ENCODE results near the gene EIF2S2. TPM values are rescaled to one million over a fixed set of nuclear protein-coding genes. Genes with fewer than 3 reads are reported as not detected.
"Not testable (repeated sequence)": the region's sequence is repeated elsewhere in the genome, so short reads cannot be mapped to it uniquely, and the experiment has no call there.

EIF2S2 gene
- total and polyA plus RNA-seq, 2 donors (not counting 1 experiment from before 2014, with no cell fraction given): 11.3 to 26.4 TPM

DNA sequence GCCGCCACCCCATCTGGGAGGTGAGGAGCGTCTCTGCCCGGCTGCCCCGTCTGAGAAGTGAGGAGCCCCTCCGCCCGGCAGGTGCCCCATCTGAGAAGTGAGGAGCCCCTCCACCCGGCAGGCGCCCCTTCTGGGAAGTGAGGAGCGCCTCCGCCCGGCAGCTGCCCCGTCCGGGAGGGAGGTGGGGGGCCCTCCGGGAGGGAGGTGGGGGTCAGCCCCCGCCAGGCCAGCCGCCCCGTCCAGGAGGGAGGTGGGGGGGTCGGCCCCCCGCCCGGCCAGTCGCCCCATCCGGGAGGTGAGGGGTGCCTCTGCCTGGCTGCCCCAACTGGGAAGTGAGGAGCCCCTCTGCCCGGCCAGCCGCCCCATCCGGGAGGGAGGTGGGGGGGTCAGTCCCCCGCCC is 20.4 kb upstream of the EIF2S2 start:
- POLR2A ChIA-PET; intact Hi-C loops (cut with micrococcal nuclease); H3K9ac ChIP-seq (ENCODE audit: low read length); H2AFZ ChIP-seq (ENCODE audit: insufficient read depth, low read depth, low read length, poor library complexity, severe bottlenecking); H3K79me2 ChIP-seq (ENCODE audit: control insufficient read depth, insufficient read depth, low read length); ATAC-seq (ENCODE audit: low read depth); H3K4me3 ChIP-seq (ENCODE audit: control extremely low read depth in 1 of 5, extremely low read depth in 1 of 5, insufficient read depth in 1 of 5, low read depth in 2 of 5, low read length in 4 of 5); H3K4me2 ChIP-seq (replicated peaks; ENCODE audit: low read depth, low read length, poor library complexity, severe bottlenecking); CTCF ChIA-PET; H3K9me3 Mint-ChIP-seq (ENCODE audit: insufficient read depth); H3K4me1 ChIP-seq (ENCODE audit: control insufficient read depth in 2 of 2, insufficient read depth in 2 of 2, low read length in 2 of 2); H3K27ac ChIP-seq (ENCODE audit: low read length in 2 of 2); DNase-seq; H3K27me3 Mint-ChIP-seq; H3K27me3 ChIP-seq (replicated peaks in 1 of 4; ENCODE audit: control extremely low read depth in 1 of 4, control insufficient read depth in 3 of 4, insufficient read depth in 4 of 4, low read length in 3 of 4); H3K36me3 ChIP-seq (replicated peaks in 1 of 2; ENCODE audit: control extremely low read depth in 1 of 2, control insufficient read depth in 1 of 2, extremely low read depth in 1 of 2, insufficient read depth in 2 of 2, low read length in 1 of 2); H3K27ac Mint-ChIP-seq; H3K4me3 Mint-ChIP-seq; H3K9me3 ChIP-seq (ENCODE audit: control extremely low read depth in 1 of 3, control insufficient read depth in 2 of 3, insufficient read depth in 1 of 3, low read length in 2 of 3); H4K20me1 ChIP-seq (ENCODE audit: control insufficient read depth, insufficient read depth, low read length, poor library complexity, severe bottlenecking); H3K4me1 Mint-ChIP-seq: not testable (repeated sequence)
- 100% methylated on average over 2 of the region's 26 CpGs for WGBS (ENCODE audit: insufficient coverage)

DNA sequence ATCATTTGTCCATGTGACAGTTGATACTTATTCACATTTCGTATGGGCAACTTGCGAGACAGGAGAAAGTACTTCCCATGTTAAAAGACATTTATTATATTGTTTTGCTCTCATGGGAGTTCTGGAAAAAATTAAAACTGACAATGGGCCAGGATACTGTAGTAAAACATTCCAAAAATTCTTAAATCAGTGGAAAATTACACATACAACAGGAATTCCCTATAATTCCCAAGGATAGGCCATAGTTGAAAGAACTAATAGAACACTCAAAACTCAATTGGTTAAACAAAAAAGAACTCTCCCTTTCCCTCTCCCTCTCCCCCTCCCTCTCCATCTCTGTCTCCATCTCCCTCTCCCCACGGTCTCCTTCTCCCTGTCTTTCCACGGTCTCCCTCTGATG is 19.4 kb upstream of the EIF2S2 start:
- Mint-ChIP-seq H3K4me1 (peaks cover 4% of the 10 kb centered on the region), H3K9me3 (ENCODE audit: insufficient read depth) (no peaks in the 10 kb centered on the region), H3K27me3 (peaks cover 4% of the 10 kb centered on the region), H3K4me3 (no peak overlapping the region), H3K27ac (no peak overlapping the region)
- Histone ChIP-seq H3K79me2 (ENCODE audit: control insufficient read depth, insufficient read depth, low read length) (no peaks in the 10 kb centered on the region), H4K20me1 (ENCODE audit: control insufficient read depth, insufficient read depth, low read length, poor library complexity, severe bottlenecking) (no peaks in the 10 kb centered on the region), H3K4me1 (ENCODE audit: control insufficient read depth in 2 of 2, insufficient read depth in 2 of 2, low read length in 2 of 2) (peaks cover 4% of the 10 kb centered on the region in 2 donors), H2AFZ (ENCODE audit: insufficient read depth, low read depth, low read length, poor library complexity, severe bottlenecking) (no peak overlapping the region), H3K9ac (ENCODE audit: low read length) (no peak overlapping the region), H3K36me3 (replicated peaks in 1 of 2; ENCODE audit: control extremely low read depth in 1 of 2, control insufficient read depth in 1 of 2, extremely low read depth in 1 of 2, insufficient read depth in 2 of 2, low read length in 1 of 2) (no peaks in the 10 kb centered on the region), H3K4me2 (replicated peaks; ENCODE audit: low read depth, low read length, poor library complexity, severe bottlenecking) (no peak overlapping the region), H3K27ac (ENCODE audit: low read length in 2 of 2) (no peak overlapping the region), H3K4me3 (ENCODE audit: control extremely low read depth in 1 of 5, extremely low read depth in 1 of 5, insufficient read depth in 1 of 5, low read depth in 2 of 5, low read length in 4 of 5) (no peak overlapping the region), H3K27me3 (replicated peaks in 1 of 4; ENCODE audit: control extremely low read depth in 1 of 4, control insufficient read depth in 3 of 4, insufficient read depth in 4 of 4, low read length in 3 of 4) (no peaks in the 10 kb centered on the region), H3K9me3 (ENCODE audit: control extremely low read depth in 1 of 3, control insufficient read depth in 2 of 3, insufficient read depth in 1 of 3, low read length in 2 of 3) (no peaks in the 10 kb centered on the region)
- ChIA-PET POLR2A (no interaction called here), CTCF (interaction anchor here (0.6 to 3.1 kb wide), 4 partner anchors 8 to 268 kb away, joined by 3 to 36 read pairs (median 5); no protein-coding TSS in a partner anchor)
- TF ChIP-seq, protein P1, sequence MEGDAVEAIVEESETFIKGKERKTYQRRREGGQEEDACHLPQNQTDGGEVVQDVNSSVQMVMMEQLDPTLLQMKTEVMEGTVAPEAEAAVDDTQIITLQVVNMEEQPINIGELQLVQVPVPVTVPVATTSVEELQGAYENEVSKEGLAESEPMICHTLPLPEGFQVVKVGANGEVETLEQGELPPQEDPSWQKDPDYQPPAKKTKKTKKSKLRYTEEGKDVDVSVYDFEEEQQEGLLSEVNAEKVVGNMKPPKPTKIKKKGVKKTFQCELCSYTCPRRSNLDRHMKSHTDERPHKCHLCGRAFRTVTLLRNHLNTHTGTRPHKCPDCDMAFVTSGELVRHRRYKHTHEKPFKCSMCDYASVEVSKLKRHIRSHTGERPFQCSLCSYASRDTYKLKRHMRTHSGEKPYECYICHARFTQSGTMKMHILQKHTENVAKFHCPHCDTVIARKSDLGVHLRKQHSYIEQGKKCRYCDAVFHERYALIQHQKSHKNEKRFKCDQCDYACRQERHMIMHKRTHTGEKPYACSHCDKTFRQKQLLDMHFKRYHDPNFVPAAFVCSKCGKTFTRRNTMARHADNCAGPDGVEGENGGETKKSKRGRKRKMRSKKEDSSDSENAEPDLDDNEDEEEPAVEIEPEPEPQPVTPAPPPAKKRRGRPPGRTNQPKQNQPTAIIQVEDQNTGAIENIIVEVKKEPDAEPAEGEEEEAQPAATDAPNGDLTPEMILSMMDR (IDR thresholded peaks at IDR 0.05): no peak
- TF ChIP-seq EZH2 (IDR thresholded peaks at IDR 0.05; ENCODE audit: borderline replicate concordance, insufficient read depth, low read depth, low read length, poor library complexity, severe bottlenecking): no peak
- WGBS (ENCODE audit: insufficient coverage): 96% methylated on average over 2 of the region's 4 CpGs
- intact Hi-C loops (cut with micrococcal nuclease): no loop called here
- DNase-seq: no peak
- no peak for ATAC-seq (ENCODE audit: low read depth)
